NCI-H1694 treated with DMSO at 0.1 percent for 48 hours (cell line): ENCODE measurements around the gene DNPH1.

ENCODE experiments used
- DNase-seq: peaks from one replicate; lab custom pipeline; 2025; lab: John Stamatoyannopoulos, UW

DNPH1 gene

GRCh38 chr6:43181621-43181941, 47.7 kb downstream of the DNPH1 start:
- no peak for DNase-seq

DNA sequence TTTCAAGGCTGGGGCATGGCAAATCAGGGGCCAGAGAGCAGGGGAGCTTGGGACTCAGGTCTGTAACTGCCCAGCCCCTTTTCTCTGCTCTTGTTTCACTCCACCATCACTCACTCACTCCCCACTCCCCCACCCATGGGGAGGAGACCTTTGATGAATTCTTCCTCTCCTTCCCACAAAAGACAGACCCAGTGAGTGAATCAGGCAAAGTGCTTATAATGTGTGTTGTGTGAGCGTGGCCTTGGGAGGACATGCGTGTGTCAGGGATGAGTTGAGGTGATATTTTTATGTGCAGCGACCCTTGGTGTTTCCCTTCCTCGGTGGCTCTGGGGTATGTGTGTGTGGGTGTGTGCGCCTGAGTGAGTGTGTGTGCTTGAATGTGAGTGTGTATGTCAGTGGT, 48.3 kb downstream of the DNPH1 start:
- DNase-seq = no peak

GRCh38 chr6:43180058-43180457, 49.2 kb downstream of the DNPH1 start:
- DNase-seq = no peak

DNA sequence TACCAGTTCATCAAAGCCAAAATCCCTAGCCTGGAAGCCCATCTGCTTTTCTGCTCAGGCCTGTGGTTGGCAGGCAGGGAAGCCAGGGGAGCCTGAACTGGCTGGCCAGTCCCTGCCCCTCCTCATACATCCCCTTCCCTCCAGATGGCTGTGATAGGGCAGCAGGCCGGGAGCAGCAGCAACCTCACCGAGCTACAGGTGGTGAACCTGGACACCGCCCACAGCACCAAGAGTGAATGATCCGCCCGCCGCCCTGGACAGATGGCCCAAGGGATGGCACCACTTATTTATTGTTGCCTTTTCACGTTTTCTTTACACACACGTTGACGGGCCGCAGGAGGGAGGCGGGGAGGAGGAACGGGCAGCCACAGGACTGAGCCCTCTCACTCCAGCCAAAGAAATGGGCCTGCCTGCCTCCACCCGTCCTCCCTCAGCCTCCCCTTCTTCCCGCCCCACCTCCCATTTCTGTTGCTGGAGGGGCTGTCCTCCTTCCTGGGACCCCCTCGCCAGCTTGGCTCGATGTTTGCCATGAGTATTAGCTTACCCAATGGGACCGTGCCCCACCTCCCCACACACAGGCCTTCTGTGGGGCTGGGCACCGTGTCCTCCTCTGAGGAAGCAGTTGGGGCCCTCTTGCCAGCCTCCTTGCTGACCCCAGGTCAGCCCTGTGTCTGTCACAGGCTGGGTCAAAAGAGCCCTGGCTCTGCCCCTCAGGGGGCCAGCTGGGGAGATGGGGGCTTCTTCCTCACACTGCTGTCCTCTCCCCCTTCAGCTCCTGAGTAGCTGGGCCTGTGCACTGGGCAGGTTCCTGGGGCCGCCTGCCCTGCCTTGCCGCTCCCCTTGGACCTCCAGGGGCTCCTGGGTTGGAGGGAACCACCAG, 50.1 kb downstream of the DNPH1 start:
- no peak for DNase-seq

DNA sequence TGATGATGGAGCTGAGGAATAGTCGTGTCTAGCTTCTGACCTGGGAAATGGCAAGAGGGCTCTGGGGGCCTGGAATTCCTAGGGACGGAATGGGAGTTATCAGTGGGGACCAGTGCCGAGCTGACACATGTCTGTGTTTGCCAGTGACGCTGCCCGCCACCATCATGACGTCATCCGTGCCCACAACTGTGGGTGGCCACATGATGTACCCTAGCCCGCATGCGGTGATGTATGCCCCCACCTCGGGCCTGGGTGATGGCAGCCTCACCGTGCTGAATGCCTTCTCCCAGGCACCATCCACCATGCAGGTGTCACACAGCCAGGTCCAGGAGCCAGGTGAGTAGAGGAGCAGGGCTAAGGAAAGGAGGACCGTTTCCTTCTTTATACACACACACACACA, 51.1 kb downstream of the DNPH1 start:
- DNase-seq = no peak

- no peak for DNase-seq
Observed at GRCh38 chr6:43176423-43176786, 52.9 kb downstream of the DNPH1 start.

DNA sequence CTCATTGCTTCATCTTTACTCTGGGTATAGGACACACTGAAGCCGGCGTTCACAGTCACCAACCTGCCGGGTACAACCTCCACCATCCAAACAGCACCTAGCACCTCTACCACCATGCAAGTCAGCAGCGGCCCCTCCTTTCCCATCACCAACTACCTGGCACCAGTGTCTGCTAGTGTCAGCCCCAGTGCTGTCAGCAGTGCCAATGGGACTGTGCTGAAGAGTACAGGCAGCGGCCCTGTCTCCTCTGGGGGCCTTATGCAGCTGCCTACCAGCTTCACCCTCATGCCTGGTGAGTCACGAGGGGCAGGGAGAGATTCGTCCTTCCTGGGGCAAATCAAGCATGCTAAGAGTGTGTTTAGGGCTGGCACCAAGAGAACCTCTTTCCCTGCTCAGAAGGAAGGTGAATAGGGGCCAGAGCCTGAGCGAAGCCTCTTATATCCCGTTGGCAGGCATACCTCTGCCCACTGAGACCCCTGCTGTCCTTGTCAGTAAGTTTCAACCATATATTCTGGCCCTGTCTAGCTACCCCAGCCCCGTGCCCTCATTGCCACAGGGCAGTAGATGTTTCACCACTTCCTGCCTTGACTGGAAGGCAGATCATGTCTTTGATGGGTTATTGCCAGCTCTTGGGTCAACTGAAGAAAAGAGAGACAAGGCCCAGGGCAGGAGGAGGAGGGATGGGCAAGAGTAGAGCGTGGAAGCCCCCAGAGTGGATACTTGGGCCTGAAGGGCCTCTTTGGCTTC, 53.4 kb downstream of the DNPH1 start:
- DNase-seq = no peak
